HG02840 (cell line): ENCODE measurements around the gene SH3BP4.
"Not testable (repeated sequence)": the region's sequence is repeated elsewhere in the genome, so short reads cannot be mapped to it uniquely, and the experiment has no call there.

Source experiments
- ATAC-seq: cut with Tn5 transposase; IDR thresholded peaks from one replicate; pipeline ENCODE4 v1.9.1; 2021; ENCODE audit warnings: mild to moderate bottlenecking, moderate library complexity, moderate number of reproducible peaks; ENCODE audit not compliant: unreplicated experiment, low FRiP score

The SH3BP4 gene

DNA sequence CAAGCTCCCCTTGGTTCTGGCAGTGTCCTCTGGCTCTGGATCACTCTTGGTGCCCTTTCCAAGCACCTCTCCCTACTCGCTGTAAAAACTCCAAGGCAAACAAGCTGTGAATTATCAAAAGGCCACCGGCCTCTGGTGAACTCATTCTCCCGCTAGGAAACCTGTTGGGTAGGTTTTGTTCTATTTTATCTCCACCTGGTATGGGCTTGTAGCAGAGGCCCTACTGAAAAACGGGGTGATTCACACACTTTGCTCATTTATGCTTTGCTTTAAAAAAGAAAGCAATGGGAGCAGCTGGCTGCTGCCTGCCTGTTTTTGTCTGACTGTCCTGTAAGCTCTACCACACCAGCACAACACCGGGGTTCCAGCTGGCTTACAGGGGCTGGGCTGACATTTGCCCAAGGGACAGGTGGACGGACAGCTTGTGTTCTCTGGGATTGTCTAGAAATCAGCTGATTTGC is 56.8 kb downstream of the SH3BP4 start:
- ATAC-seq = no peak

DNA sequence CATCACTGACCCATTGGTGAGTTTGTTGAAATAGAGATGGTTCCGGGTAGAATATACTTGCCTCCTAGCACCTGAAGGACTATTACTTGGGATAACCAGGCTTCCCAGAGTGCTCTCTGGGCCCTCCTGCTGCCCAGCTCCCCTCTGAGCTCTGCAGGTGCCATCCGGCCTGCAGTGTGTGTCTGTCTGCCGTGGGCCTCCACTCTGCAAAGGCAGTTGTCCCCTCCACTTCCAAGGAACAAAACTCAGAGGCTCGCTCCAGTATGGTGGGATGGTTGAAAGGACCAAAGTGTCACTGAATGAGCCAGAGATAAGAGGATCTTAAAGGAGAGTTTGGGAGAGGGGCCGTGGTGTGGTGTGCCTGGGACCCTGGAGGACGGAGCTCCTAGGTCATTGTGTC is 57.3 kb downstream of the SH3BP4 start:
- no peak for ATAC-seq

DNA sequence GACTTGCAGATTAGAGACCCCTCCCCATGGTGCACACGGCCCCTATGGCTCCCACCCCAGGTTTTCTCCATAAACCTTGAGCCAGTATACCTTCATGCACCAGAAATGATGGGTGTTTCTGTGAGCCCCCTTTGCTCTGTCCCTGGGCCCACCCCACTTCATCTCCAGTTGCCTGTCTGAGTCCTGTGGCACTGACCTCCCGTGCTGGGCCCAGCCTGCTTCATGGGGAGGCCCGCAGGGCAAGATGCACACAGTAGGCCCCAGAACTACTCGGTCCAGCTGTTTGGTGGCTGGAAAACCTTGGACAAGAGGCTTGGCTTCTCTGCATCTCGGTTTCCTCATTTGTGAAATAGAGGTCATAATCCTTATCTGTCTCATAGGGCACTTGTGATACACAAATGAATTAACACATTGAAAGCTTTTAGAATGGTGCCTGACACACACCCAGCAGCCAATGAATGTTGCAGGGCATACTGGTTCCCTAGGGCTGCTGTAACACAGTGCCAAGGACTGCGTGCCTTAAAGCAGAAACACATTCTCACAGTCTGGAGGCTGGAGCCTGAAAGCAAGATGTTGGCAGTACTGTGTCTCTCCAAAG is 58.4 kb downstream of the SH3BP4 start:
- ATAC-seq = no peak

DNA sequence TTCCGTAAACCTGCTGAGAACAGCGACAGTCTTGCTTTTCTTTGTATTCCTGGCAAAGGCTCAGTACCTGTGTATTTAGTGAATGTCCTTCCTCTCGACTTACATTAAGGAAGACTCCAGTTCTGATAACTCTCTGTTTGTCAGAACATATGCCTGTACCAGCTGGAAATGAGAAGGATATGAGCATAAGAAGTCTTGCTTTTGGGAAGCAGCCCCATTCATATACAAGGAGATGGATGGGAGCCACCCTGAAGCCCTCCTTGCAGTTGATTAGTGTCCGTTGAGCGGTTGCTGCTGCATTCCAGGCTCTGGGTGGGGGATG is 59.8 kb downstream of the SH3BP4 start:
- no peak for ATAC-seq

DNA sequence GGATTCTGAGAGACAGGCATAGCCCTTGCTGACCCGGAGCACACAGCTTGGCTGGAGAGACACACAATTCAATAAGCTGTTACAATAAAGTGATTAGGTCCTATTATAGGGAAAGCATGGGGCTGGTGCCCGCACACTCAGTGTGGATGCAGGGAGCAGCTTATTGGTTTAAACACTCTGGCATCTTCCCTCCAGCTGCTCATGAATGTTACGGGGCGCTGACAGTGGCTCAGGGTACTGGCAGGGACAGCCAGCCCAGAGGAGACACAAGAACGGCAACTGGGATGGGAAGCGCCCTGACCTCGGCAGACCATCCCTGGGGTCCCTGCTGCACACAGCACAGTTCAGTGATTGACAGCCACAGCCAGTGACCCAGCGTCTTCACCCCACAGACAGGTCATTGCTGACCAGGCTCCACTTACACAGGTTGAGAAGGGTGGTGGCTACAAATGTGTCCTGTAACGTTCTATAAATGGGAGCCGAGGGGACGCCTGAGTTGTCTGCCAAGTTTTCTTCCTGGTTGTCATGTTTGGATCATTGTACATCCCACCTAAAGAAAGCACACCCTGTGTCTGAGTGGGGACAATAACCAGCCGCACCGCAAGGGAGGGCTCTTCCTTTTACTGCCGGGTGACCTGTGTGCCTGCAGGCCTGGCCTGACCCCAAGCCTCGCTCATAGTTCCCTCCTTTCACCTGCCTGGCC is 60.3 kb downstream of the SH3BP4 start:
- no peak for ATAC-seq

DNA sequence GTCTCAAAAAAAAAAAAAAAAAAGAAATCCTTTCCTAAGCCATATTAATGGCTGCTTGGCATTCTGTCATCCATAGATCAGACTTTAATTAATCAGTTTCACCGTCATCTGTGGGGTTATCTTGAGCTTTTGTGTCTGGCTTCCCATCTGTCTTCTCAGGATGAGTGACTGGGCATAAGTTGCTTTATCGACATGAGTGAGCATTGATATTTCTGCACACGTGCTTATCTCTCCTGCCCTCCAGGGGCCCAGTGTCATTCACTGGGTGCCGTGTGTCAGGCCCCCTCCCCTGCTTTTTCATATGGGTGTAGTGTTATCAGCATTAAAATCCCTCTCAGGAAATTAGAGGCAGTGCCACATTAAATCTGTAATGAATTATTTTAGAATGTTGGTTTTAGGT is 65.6 kb downstream of the SH3BP4 start:
- no peak for ATAC-seq

DNA sequence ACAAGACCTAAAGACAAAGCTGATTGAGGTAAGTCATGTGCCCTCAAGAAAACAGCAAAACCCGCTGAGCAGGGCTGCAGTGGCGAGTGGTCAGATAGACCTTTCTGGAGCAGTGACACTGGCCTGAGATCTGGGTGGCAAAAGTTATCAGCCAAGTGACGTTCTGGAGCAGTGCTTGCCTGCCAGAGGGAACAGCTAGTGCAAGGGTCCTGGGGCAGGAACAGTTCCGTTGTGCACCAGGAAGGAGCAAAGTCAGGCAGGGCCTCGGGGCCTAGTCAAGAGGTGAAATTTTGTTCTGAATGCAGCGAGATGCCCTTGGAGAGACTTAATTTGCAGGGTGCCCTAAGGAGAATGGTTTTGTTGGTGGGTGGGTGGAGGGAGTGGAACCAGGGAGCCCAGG is 67.0 kb downstream of the SH3BP4 start:
- no peak for ATAC-seq

DNA sequence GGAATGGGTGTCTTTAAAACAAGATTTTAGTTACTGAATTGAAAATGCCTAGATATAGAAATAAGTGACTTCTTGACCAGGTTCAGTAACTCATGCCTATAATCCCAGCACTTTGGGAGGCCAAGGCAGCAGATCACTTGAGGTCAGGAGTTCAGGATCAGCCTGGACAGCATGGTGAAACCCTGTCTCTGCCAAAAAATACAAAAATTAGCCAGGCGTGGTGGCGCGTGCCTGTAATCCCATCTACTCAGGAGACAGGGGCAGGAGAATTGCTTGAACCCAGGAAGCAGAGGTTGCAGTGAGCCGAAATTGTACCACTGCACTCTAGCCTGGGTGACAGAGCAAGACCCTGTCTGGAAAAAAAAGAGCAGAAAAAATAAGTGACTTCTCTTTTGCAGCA is 68.3 kb downstream of the SH3BP4 start:
- ATAC-seq = not testable (repeated sequence)

DNA sequence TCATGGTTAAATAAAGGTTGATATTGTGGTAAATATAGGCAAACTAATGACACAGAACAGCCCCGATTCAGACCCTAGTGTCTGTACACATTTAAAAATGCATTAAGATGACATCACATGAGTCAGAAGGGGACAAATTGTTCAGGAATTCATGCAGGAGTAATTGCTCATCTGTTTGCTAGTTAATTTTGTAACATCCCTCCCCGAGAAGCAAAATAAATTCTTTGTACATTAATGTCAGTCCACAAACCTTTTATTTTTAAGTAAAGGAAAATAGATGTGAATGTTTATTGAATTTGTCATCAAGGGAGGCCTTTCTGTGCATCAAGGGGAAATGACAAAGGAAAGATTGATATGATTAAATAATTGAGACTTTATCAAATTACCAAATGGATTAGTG is 69.9 kb downstream of the SH3BP4 start:
- ATAC-seq = no peak

DNA sequence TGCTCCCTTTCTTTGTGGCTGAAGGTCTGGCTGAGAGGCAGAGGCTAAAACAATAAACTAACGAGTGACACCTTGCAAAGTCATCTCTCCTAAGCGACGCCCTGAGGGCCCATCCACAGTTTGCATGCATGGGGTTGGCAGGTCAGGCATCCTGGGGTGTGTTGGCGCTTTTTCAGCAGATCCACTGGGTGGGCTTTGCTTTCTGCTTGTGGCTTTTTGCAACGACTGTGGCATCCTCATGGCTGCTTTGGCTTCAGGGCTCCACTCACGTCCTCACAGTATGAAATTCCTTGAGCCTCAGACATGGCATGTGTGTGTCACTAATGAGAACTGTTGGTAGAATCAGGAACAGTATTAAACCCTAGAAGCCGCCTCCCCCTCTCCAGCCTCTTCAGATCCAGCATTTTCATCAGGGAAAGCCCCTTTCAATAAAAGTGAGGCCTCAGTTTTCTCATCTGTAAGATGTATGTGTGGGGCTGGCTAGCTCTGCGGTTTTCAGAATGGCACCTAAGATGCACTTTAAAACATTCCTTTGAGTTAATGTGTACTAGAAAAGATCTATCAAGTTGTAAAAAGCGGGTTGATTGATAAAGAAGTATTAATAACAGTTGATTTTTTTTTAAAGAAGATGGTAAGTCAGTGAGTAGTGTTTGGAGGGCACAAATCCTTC is 72.5 kb downstream of the SH3BP4 start:
- ATAC-seq = no peak

DNA sequence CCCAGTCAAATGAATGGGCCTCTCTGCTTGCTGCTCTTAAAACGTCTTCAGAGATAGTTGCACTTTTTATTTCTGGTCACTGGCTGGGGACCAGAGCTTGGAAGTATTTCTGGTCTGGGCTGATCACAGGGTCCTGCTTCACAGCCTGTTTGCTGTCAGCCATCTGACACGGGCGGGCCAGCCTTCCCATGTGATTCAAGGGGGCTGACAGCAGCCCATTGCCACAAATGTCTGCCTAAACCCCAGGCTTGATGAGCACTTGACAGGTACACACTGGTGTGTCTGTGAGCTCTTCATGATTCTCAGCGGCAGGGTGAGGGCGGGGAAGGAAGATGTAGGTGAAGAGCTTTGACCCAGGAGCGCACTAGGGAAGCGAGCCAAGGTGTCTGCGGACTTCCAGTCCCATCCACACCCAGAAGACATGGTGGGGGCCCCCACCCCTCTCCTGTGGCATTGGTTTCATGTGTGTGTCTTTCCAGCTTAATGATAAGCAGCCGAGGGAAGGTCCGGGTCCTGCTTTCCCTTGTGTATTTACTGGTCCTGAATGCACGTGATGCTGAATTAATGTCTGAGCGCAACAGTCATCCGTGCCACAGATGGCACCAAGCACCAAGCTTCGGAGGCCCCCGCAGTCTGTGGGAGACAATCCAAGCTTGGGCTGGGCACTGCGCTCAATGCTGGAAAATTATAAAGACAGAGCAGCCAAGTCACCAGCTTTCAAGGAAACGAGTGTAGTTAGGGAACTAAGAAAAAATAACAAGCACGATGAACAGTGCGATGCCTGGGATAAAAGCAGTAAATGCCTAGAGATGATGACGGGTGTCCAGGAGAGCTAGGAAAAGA is 73.3 kb downstream of the SH3BP4 start:
- ATAC-seq = no peak

DNA sequence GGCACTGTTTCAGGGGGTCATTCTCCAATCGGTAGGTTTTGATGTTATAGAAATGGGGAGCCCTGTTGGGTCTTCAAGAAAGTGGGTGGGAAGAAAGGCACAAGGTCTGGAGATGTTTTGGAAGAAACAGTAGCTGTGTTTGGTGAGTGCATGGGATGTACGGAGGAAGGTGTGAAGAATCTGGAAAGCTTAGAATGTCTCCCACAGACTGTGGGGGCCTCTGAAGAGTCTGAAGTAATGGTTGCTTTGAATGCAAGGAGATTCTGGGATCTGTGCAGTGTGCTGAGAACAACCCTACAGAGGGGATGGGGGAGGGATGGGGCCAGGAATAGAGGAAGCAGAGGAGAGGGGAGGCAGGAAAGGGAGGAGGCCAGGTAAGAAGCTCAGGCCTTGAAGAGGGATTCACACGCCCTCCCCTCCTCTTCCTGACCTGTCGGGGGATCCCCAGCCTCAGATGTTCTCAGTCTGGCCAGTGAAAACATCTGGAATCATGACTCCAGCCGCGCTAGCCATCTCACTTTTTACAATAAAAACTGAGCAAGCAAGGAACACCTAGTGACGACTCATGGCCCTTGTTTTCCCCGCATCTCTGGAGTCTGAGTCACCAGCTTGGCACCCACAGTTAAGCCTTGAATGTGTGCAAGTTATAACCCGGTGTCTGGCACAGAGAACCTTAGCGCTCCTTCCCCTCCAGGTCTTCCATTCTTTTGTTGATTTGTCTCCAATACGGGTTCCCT is 74.2 kb downstream of the SH3BP4 start:
- ATAC-seq = no peak

DNA sequence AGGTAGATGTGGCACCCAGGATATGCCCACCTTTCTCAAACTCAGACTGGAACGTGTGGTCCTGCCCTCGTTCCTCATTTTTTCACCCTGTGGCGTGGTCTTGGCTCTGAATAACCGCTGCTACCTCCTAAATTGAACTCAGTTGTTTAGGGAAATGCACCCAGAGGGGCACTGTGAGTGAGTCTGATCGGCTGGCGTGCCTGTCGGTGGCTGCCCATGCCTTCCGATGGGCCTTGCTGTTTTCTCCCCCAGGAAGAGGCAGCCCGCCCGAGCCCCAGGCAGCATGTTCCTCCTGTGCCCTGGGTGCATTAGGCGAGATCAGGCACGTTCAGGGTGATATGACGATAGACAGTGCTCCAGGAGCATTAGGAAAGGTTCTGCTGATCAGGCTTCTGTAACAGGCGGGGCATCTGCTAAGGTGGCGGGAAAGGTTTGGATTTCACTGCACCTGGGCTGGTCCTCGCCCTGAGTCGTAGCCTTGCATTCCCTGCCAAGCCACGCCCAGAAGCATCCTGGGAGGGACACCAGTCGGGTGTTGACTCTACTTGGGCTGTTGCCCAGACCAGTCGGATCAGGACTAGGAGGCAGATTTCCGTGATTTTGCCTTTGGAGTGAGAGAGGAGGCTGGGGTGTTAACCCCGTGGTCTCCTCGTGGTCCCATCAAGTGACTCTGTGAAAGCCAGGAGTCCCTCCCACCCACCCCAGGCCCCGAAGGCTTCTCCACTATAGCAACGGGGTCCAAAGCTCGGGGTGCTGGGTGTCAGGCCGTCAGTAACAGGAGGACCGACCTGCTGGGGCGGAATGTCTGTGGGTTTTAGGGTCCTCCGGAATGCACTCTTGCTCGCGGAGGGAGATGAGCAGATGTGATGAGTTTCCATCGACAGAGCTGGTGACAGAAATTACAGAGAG is 75.1 kb downstream of the SH3BP4 start:
- no peak for ATAC-seq

DNA sequence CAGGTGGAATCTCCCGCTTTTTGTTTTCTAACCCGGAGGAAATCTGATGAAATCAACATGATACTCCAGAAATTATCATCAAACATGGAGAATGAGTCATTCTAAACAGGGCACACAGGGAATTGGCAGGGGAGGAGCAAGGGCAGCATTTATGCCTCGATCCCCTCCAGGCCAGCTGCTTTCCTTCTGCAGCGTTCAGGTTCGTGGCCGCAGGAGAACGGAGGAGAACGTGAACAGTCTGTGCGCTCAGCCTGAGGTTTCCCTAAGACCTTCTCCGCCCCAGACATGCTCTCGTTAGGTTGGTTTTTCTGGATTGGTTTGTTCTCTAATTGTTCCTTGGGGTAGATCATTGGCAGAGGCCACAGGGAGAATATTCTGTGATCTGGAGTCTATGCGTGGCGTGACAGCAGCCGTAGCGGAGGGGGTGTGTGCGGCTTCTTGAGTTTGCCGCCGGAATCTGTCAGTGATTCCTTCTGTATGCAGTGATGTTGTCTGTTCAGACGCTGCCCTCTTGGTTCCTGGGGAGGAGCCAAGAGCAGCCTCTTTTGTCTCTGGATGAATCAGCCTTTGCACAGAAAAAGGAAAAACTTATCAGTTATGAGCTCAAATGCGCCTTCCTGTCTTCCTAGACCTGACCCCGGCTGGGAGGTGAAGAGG is 75.9 kb downstream of the SH3BP4 start:
- ATAC-seq = no peak

DNA sequence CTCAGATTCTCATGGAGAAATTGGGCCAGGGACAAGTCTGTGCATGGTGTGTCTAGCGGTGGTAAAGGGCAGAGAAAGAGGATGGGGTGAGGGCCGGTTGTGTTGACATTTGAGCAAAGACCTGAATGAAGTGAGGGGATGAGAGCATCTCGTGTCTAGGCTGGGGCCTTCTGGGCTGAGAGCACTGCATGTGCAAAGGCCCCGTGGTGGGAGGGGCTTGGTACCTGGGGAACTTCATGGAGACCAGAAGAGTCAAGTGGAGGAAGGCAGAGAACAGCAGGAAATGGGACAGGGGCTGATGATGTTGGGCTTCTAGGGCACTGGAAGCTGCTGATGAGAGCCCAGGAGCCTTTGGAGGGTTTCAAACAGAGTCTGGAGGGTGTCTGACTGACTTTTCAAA is 76.8 kb downstream of the SH3BP4 start:
- no peak for ATAC-seq

DNA sequence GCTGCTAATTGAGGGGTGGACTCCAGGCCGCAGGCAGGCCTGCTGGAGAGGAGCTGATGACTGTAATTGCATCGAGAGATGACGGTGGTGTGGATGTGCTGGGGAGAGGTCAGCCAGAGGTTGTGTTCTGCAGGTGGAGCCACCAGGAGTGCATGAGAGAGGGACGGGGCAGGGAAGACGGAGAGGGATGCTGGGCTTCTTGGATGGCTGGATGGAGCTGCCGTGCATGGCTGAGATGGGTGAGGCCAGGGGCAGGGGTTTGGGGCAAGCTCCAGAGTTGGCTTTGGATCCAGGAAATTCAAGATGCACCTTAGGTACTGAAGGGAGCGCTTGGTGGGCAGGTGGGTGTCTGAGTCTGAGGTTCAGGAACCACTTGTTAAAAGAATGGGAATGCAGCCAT is 77.2 kb downstream of the SH3BP4 start:
- no peak for ATAC-seq

DNA sequence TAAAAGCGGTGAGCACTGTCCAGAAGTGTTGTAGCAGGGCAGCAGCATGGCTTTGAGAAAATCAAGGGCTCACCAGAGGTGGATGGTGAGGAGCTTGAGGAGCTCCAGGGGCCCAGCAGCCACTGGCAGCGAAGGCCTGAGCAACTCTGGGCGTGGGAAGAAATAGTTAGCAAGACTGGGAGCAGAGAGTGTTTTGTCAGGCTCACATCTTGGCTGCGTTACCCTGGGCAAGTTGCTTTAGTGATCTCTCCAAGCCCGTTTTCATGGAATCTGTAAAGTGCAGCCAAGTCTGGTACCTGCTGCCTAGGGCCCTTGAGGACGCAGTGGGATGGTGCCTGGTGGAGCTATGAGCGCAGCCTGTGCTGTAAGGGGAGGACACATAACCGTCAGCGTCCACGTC is 78.3 kb downstream of the SH3BP4 start:
- no peak for ATAC-seq

DNA sequence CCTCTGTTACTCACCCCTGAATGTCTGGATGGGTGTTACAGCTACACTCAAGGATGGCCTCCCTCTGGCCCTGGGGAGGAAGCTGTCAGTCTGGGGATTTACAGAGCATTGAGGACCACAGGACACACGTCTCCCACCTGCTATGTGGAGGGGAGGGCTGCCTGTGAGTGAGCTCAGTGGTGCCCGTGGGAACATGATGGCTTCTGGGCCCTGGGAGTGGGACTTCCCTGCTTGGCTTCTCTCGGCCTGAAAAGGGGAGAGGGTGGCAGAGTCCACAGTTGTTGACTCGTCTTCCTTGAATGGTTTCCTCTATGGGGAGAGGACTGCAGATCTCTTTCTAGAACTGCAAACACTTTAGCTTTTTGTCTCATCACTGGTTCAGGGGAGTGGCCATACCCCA is 79.1 kb downstream of the SH3BP4 start:
- no peak for ATAC-seq
